GM12878 (cell line): ENCODE data around the gene UBR2. TPM values are rescaled to one million over a fixed set of nuclear protein-coding genes. Genes with fewer than 3 reads are reported as not detected.

ENCODE experiments used
- ATAC-seq: fragments of 200-7000 bp; cut with Tn5 transposase; 3 replicates; pipeline ENCODE4 v1.9.1; 2020; ENCODE audit warnings: mild to moderate bottlenecking, moderate library complexity
- BruUV-seq: library from RNA; stranded (reverse); fragments of 400-500 nt; replicated peaks from 2 replicates; lab custom pipeline; 2021; lab: Mats Ljungman, UMichigan
- CTCF ChIA-PET: fragments of 300-600 bp; sonication (Branson Sonifier 250); formaldehyde crosslinking; extraction: SDS; loops from one replicate; lab custom pipeline; 2021; ENCODE audit warnings: inconsistent platforms; lab: Yijun Ruan, JAX
- POLR2A ChIA-PET: fragments of 350-600 bp; formaldehyde crosslinking; extraction: SDS; loops from one replicate; lab custom pipeline; 2021; ENCODE audit warnings: inconsistent platforms; lab: Charles Lee
- RAD21 ChIA-PET: fragments of 300-600 bp; sonication (Branson Sonifier 250); formaldehyde crosslinking; loops from one replicate; lab custom pipeline; 2023; ENCODE audit warnings: antibody characterized with exemption; ENCODE audit not compliant: unreplicated experiment; lab: Charles Lee
- SMC1A ChIA-PET: fragments of 300-600 bp; sonication (Branson Sonifier 250); formaldehyde crosslinking; loops from one replicate; lab custom pipeline; 2023; ENCODE audit not compliant: unreplicated experiment, uncharacterized antibody; lab: Charles Lee
- DNase-seq: peaks from one replicate; pipeline ENCODE4 v3.0.0-alpha.2; 2011; ENCODE audit warnings: low read depth, low spot score
- FAIRE-seq: peaks from 3 replicates; lab custom pipeline; 2011; peaks lifted over from hg19 to GRCh38; lab: Jason Lieb, UNC
- H2AFZ ChIP-seq: 2 replicates; pipeline ENCODE4 v1.6.0; 2011; ENCODE audit warnings: low read depth, low read length, control low read depth; ENCODE audit not compliant: control insufficient read depth
- H3K27ac ChIP-seq: 2 replicates; pipeline ENCODE4 v1.5.1; 2011; ENCODE audit warnings: control low read depth; ENCODE audit not compliant: control insufficient read depth, insufficient read depth
- H3K27me3 ChIP-seq, 2 experiments: replicated peaks in 1 of 2; 2 replicates each; pipeline versions ENCODE4 v1.6.0 to v1.6.1; 2011; ENCODE audit warnings: low read length in 1 of 2; ENCODE audit not compliant: control insufficient read depth in 2 of 2, insufficient read depth in 2 of 2
- H3K36me3 ChIP-seq, 2 experiments: 2 replicates each; pipeline ENCODE4 v1.5.1; 2011; ENCODE audit warnings: low read length in 1 of 2; ENCODE audit not compliant: control insufficient read depth in 2 of 2, insufficient read depth in 2 of 2
- H3K4me1 ChIP-seq: 2 replicates; pipeline ENCODE4 v1.6.1; 2011; ENCODE audit warnings: mild to moderate bottlenecking, low read length, moderate library complexity, mixed read lengths; ENCODE audit not compliant: control insufficient read depth, insufficient read depth
- H3K4me2 ChIP-seq: 2 replicates; pipeline ENCODE4 v1.6.0; 2011; ENCODE audit warnings: control low read depth; ENCODE audit not compliant: control insufficient read depth, insufficient read depth
- H3K4me3 ChIP-seq: fragments of 200-600 bp; sonication (generic); 2 replicates; pipeline ENCODE4 v1.5.1; 2016
- H3K79me2 ChIP-seq: 2 replicates; pipeline ENCODE4 v1.6.0; 2011; ENCODE audit warnings: low read length; ENCODE audit not compliant: control insufficient read depth, insufficient read depth
- H3K9ac ChIP-seq: 2 replicates; pipeline ENCODE4 v1.8.0; 2011; ENCODE audit warnings: low read length, control low read depth, mixed read lengths; ENCODE audit not compliant: control insufficient read depth, insufficient read depth
- H3K9me3 ChIP-seq: replicated peaks from 3 replicates; pipeline ENCODE4 v1.5.1; 2011; ENCODE audit warnings: mild to moderate bottlenecking, low read length; ENCODE audit not compliant: control insufficient read depth, insufficient read depth
- H4K20me1 ChIP-seq: 2 replicates; pipeline ENCODE4 v1.6.0; 2011; ENCODE audit not compliant: control insufficient read depth, insufficient read depth
- CHD1 ChIP-seq: IDR thresholded peaks from 2 replicates; pipeline ENCODE4 v1.6.1; 2012; ENCODE audit warnings: low read depth, low read length, improper control_type of control experiment
- CHD4 ChIP-seq: fragments of 200-600 bp; sonication (generic); IDR thresholded peaks from 2 replicates; pipeline ENCODE4 v1.6.1; 2016; ENCODE audit warnings: mild to moderate bottlenecking
- E2F4 ChIP-seq: IDR thresholded peaks from 2 replicates; pipeline ENCODE4 v1.6.1; 2012; ENCODE audit warnings: low read depth, low read length, improper control_type of control experiment
- EP300 ChIP-seq, 2 experiments: fragments of 150-350 bp in 1 of 2; IDR thresholded peaks; 2 replicates each; pipeline ENCODE4 v1.6.1; 2011 to 2012; ENCODE audit warnings: low read depth in 2 of 2, low read length in 2 of 2, borderline replicate concordance in 1 of 2, improper control_type of control experiment in 1 of 2, inconsistent platforms in 1 of 2; ENCODE audit not compliant: control insufficient read depth in 1 of 2
- GABPA ChIP-seq: IDR thresholded peaks from 2 replicates; pipeline ENCODE4 v1.6.1; 2014; ENCODE audit warnings: antibody characterized with exemption, low read depth, mild to moderate bottlenecking, inconsistent platforms
- HCFC1 ChIP-seq: fragments of 150-350 bp; IDR thresholded peaks from 2 replicates; pipeline ENCODE4 v1.6.1; 2014; ENCODE audit warnings: low read length
- NFYA ChIP-seq: IDR thresholded peaks from 2 replicates; pipeline ENCODE4 v1.6.1; 2011; ENCODE audit warnings: low read depth, mild to moderate bottlenecking, low read length, improper control_type of control experiment, borderline replicate concordance
- POLR2AphosphoS5 ChIP-seq: IDR thresholded peaks from 2 replicates; pipeline ENCODE4 v1.6.1; 2011; ENCODE audit warnings: mild to moderate bottlenecking, low read length, inconsistent platforms
- SKIL ChIP-seq: fragments of 450-650 bp; IDR thresholded peaks from 2 replicates; pipeline ENCODE4 v1.6.1; 2017; ENCODE audit warnings: mild to moderate bottlenecking, low read depth, inconsistent platforms; ENCODE audit not compliant: poor library complexity, severe bottlenecking
- SMC3 ChIP-seq: IDR thresholded peaks from 2 replicates; pipeline ENCODE4 v1.6.1; 2011; ENCODE audit warnings: low read length, improper control_type of control experiment, borderline replicate concordance
- SRF ChIP-seq, 2 experiments: IDR thresholded peaks; 2 replicates each; pipeline ENCODE4 v1.6.1; 2011; ENCODE audit warnings: low read depth in 2 of 2, low read length in 2 of 2, mild to moderate bottlenecking in 1 of 2, moderate library complexity in 1 of 2
- TARDBP ChIP-seq: IDR thresholded peaks from 2 replicates; pipeline ENCODE4 v1.6.1; 2016; ENCODE audit warnings: borderline replicate concordance
- TCF3 ChIP-seq: IDR thresholded peaks from 2 replicates; pipeline ENCODE4 v1.6.1; 2012; ENCODE audit warnings: low read depth, mild to moderate bottlenecking, low read length, borderline replicate concordance; ENCODE audit not compliant: insufficient read depth
- YBX1 ChIP-seq: fragments of 450-650 bp; IDR thresholded peaks from 2 replicates; pipeline ENCODE4 v1.6.1; 2016; ENCODE audit warnings: antibody characterized with exemption
- ZNF207 ChIP-seq: fragments of 450-650 bp; IDR thresholded peaks from 2 replicates; pipeline ENCODE4 v1.6.1; 2014; ENCODE audit warnings: antibody characterized with exemption, mild to moderate bottlenecking, borderline replicate concordance
- WGBS: methylation state at CpG from one replicate; pipeline ENCODE4 v1.1.6; 2016; ENCODE audit warnings: low lambda C conversion rate; ENCODE audit not compliant: insufficient replicate concordance, insufficient coverage; ENCODE audit errors: missing lambda C conversion rate; 5-methylcytosine and 5-hydroxymethylcytosine counted together
- in situ Hi-C: fragments of 300-500 bp; cut with MboI; formaldehyde crosslinking; loops from 9 replicates; pipeline ENCODE4 v1.14.3; 2018; ENCODE audit warnings: mixed read lengths
- intact Hi-C: fragments of 100-400 bp; cut with micrococcal nuclease; formaldehyde crosslinking; loops from one replicate; pipeline ENCODE4 v1.14.2; 2022; ENCODE audit not compliant: unreplicated experiment
- polyA plus RNA-seq, 11 experiments: library from polyadenylated mRNA; depleted of rRNA in 4 of 11; unstranded in 6 of 11; stranded (reverse) in 5 of 11; fragments of >200 nt; fragmentation: Nextera tagmentation in 4 of 11; fragmentation: Illumina TruSeq in 1 of 11; extraction: Ambion mirVana in 4 of 11; extraction: Trizol in 1 of 11; gene quantifications; 1 replicate in 1 of 11; 2 replicates in 10 of 11; pipeline versions ENCODE4 v1.2.1 to v1.2.3, GENCODE V29; 2011 to 2016; ENCODE audit warnings: inconsistent platforms in 2 of 11, missing spikeins in 2 of 11, low read depth in 1 of 11
- total RNA-seq, 4 experiments: library from RNA; depleted of rRNA in 3 of 4; stranded (reverse); fragments of >200 nt in 3 of 4; fragmentation: Illumina TruSeq in 1 of 4; extraction: Trizol in 1 of 4; gene quantifications; 2 replicates each; pipeline versions ENCODE4 v1.2.1 to v1.2.3, GENCODE V29; 2013 to 2021

UBR2 gene
- total and polyA plus RNA-seq, 10 of the 15 experiments (the other 5 are each of a cell fraction or from before 2014, with no cell fraction given): 2.3 to 18.4 (median 9.6) TPM

GRCh38 chr6:42696526-42697267 is 132.9 kb downstream of the UBR2 start:
- ChIA-PET CTCF (interaction anchor here (1.1 to 1.5 kb wide), 2 partner anchors 59 to 182 kb away, joined by 3 read pairs; partner anchors contain the start of gene RPL7L1), SMC1A (interaction anchor here (0.5 to 1.3 kb wide), 2 partner anchors 29 to 125 kb away, joined by 3 to 4 read pairs; no protein-coding TSS in a partner anchor), POLR2A (no interaction called here), RAD21 (no interaction called here)
- Histone ChIP-seq H3K27me3 (no peaks in the 10 kb centered on the region), H3K4me2 (no peak overlapping the region), H3K9ac (no peak overlapping the region), H2AFZ (no peak overlapping the region), H3K36me3 (peaks cover 0 to 3% of the 10 kb centered on the region in 2 experiments; a peak in 1 of 4 replicates), H3K4me1 (no peaks in the 10 kb centered on the region), H3K79me2 (no peaks in the 10 kb centered on the region), H3K9me3 (no peaks in the 10 kb centered on the region), H3K4me3 (no peak overlapping the region), H4K20me1 (no peaks in the 10 kb centered on the region), H3K27ac (no peak overlapping the region)
- TF ChIP-seq E2F4 (no peak), SRF (IDR thresholded peaks at IDR 0.05; ENCODE audit: low read depth in 2 of 2, low read length in 2 of 2) (no peak), GABPA (no peak), ZNF207 (no peak), YBX1 (no peak), HCFC1 (no peak), CHD4 (no peak), SKIL (no peak), NFYA (no peak), TARDBP (no peak), TCF3 (no peak), EP300 (IDR thresholded peaks at IDR 0.05; ENCODE audit: borderline replicate concordance in 1 of 2, control insufficient read depth in 1 of 2, low read depth in 2 of 2, low read length in 2 of 2) (no peak), CHD1 (no peak), POLR2AphosphoS5 (no peak), SMC3 (no peak)
- WGBS: 68% methylated on average over 7 of the region's 7 CpGs
- BruUV-seq: no TSS peak
- no peak for FAIRE-seq
- ATAC-seq: no peak
- no peak for DNase-seq
- in situ Hi-C loops: no loop called here
- intact Hi-C loops: no loop called here
